HepG2 (cell line): Measurements from ENCODE around the gene CCSER1. TPM values are rescaled to one million over a fixed set of nuclear protein-coding genes. Genes with fewer than 3 reads are reported as not detected.

Experiments
- ATAC-seq: fragments of 200-7000 bp; cut with Tn5 transposase; 3 replicates; pipeline ENCODE4 v1.9.1; 2020; ENCODE audit warnings: mild to moderate bottlenecking, moderate library complexity
- BruUV-seq: library from RNA; stranded (reverse); fragments of 400-500 nt; replicated peaks from 2 replicates; lab custom pipeline; 2021; lab: Mats Ljungman, UMichigan
- CTCF ChIA-PET: fragments of 300-600 bp; formaldehyde crosslinking; extraction: SDS; loops from one replicate; lab custom pipeline; 2021; ENCODE audit warnings: low total read pairs, inconsistent platforms, low intra/inter-chr PET ratio; lab: Yijun Ruan, JAX
- POLR2A ChIA-PET: fragments of 350-600 bp; sonication (Branson Sonifier 250); formaldehyde crosslinking; loops from one replicate; lab custom pipeline; 2020; ENCODE audit warnings: antibody characterized with exemption, inconsistent platforms; lab: Yijun Ruan, JAX
- DNase-seq: peaks from one replicate; pipeline ENCODE4 v3.0.0-alpha.2; 2015; ENCODE audit warnings: low spot score
- FAIRE-seq: peaks from 3 replicates; lab custom pipeline; 2011; peaks lifted over from hg19 to GRCh38; lab: Jason Lieb, UNC
- H2AFZ ChIP-seq: one replicate; pipeline ENCODE4 v1.6.1; 2011; ENCODE audit warnings: low read length, inconsistent platforms
- H3K27ac ChIP-seq: fragments of 300-600 bp; 3 replicates; pipeline ENCODE4 v1.8.0; 2011; ENCODE audit warnings: mixed run types, mild to moderate bottlenecking, mixed read lengths, low read length, inconsistent platforms; ENCODE audit not compliant: insufficient read depth; ENCODE audit errors: extremely low read length
- H3K27me3 ChIP-seq, 2 experiments: fragments of 200-600 bp in 1 of 2; 2 replicates in 1 of 2; 3 replicates in 1 of 2; pipeline versions ENCODE4 v1.6.0 to v1.8.0; 2011; ENCODE audit warnings: low read length in 2 of 2, mild to moderate bottlenecking in 2 of 2, moderate library complexity in 2 of 2, inconsistent platforms in 1 of 2; ENCODE audit not compliant: insufficient read depth in 2 of 2, control insufficient read depth in 1 of 2
- H3K36me3 ChIP-seq, 2 experiments: fragments of 200-600 bp in 1 of 2; replicated peaks in 1 of 2; 2 replicates in 1 of 2; 3 replicates in 1 of 2; pipeline versions ENCODE4 v1.5.1 to v1.8.0; 2011; ENCODE audit warnings: low read length in 2 of 2, inconsistent platforms in 1 of 2; ENCODE audit not compliant: insufficient read depth in 2 of 2, control insufficient read depth in 1 of 2
- H3K4me1 ChIP-seq: 2 replicates; pipeline ENCODE4 v1.5.1; 2012; ENCODE audit warnings: low read length, inconsistent platforms; ENCODE audit not compliant: insufficient read depth
- H3K4me2 ChIP-seq: 2 replicates; pipeline ENCODE4 v1.6.0; 2011; ENCODE audit warnings: low read depth, low read length, inconsistent platforms
- H3K4me3 ChIP-seq, 3 experiments: fragments of 200-600 bp in 1 of 3; sonication (generic), shearing (Covaris generic) in 1 of 3; replicated peaks in 1 of 3; 2 replicates each; pipeline ENCODE4 v1.5.1; 2011 to 2016; ENCODE audit warnings: low read length in 3 of 3, inconsistent platforms in 2 of 3, low read depth in 2 of 3, mild to moderate bottlenecking in 2 of 3, control low read depth in 1 of 3, mixed read lengths in 1 of 3; ENCODE audit not compliant: insufficient read depth in 1 of 3
- H3K79me2 ChIP-seq: one replicate; pipeline ENCODE4 v1.6.1; 2011; ENCODE audit warnings: low read length, inconsistent platforms; ENCODE audit not compliant: insufficient read depth
- H3K9ac ChIP-seq: 2 replicates; pipeline ENCODE4 v1.6.0; 2011; ENCODE audit warnings: mild to moderate bottlenecking, low read depth, low read length, inconsistent platforms; ENCODE audit not compliant: insufficient read depth
- H3K9me3 ChIP-seq: 2 replicates; pipeline ENCODE4 v1.5.1; 2012; ENCODE audit warnings: mild to moderate bottlenecking, low read length
- H4K20me1 ChIP-seq: 2 replicates; pipeline ENCODE4 v1.6.0; 2011; ENCODE audit warnings: inconsistent platforms, mild to moderate bottlenecking, low read length, moderate library complexity; ENCODE audit not compliant: insufficient read depth
- AKNA ChIP-seq: sonication (generic); formaldehyde crosslinking; IDR thresholded peaks from 2 replicates; pipeline ENCODE4 v1.4.0; 2020; ENCODE audit warnings: missing genetic modification reagents, borderline replicate concordance
- ELF4 ChIP-seq: sonication (generic); formaldehyde crosslinking; IDR thresholded peaks from 2 replicates; pipeline ENCODE4 v1.5.0; 2020; ENCODE audit warnings: missing genetic modification reagents, mild to moderate bottlenecking, moderate library complexity, borderline replicate concordance
- NFKB2 ChIP-seq: sonication (generic); formaldehyde crosslinking; IDR thresholded peaks from 2 replicates; pipeline ENCODE4 v1.4.0; 2020; ENCODE audit warnings: missing genetic modification reagents, borderline replicate concordance
- POLR2AphosphoS2 ChIP-seq: IDR thresholded peaks from 2 replicates; pipeline ENCODE4 v1.6.1; 2011; ENCODE audit warnings: low read depth, low read length, improper control_type of control experiment
- TP53 ChIP-seq: sonication (generic); formaldehyde crosslinking; conservative IDR thresholded peaks from 2 replicates; pipeline ENCODE4 v1.4.0; 2020; ENCODE audit warnings: missing genetic modification reagents
- XRCC5 ChIP-seq: fragments of 200-400 bp; formaldehyde crosslinking; optimal IDR thresholded peaks from 2 replicates; pipeline ENCODE3; 2017; ENCODE audit warnings: mild to moderate bottlenecking, low read length
- ZNF17 ChIP-seq: sonication (generic); formaldehyde crosslinking; IDR thresholded peaks from 2 replicates; pipeline ENCODE4 v1.5.0; 2020; ENCODE audit warnings: mild to moderate bottlenecking, missing genetic modification reagents
- ZSCAN12 ChIP-seq: sonication (generic); formaldehyde crosslinking; IDR thresholded peaks from 2 replicates; pipeline ENCODE4 v1.9.0; 2021; ENCODE audit warnings: mild to moderate bottlenecking, missing genetic modification reagents
- WGBS: methylation state at CpG from one replicate; pipeline ENCODE4 v1.1.6; 2017; ENCODE audit warnings: low lambda C conversion rate; 5-methylcytosine and 5-hydroxymethylcytosine counted together
- in situ Hi-C: cut with HindIII; loops from 2 replicates; pipeline ENCODE4 v1.10.0; 2017; ENCODE audit warnings: low pct_unique_long_range_greater_than_20kb; ENCODE audit not compliant: extremely low pct_ligation_motif_present
- intact Hi-C: fragments of 100-400 bp; cut with micrococcal nuclease; formaldehyde crosslinking; loops from one replicate; pipeline ENCODE4 v1.10.0; 2022; ENCODE audit not compliant: unreplicated experiment
- polyA plus RNA-seq, 8 experiments: library from polyadenylated mRNA; depleted of rRNA in 3 of 8; stranded (reverse) in 7 of 8; unstranded in 1 of 8; fragments of >200 nt; fragmentation: Illumina TruSeq in 4 of 8; extraction: Trizol in 4 of 8; gene quantifications; 2 replicates each; pipeline versions ENCODE4 v1.2.1 to v1.2.3, GENCODE V29; 2011 to 2016; ENCODE audit warnings: low read depth in 4 of 8, missing spikeins in 1 of 8, mixed read lengths in 1 of 8; ENCODE audit not compliant: insufficient read depth in 1 of 8
- total RNA-seq, 5 experiments: library from RNA; depleted of rRNA; stranded (reverse); fragments of >200 nt; fragmentation: Illumina TruSeq; extraction: Trizol; gene quantifications; 2 replicates each; pipeline ENCODE4 v1.2.3, GENCODE V29; 2016; ENCODE audit warnings: low read depth in 1 of 5
- TF ChIP-seq, protein P1 (sequence below): sonication (generic); formaldehyde crosslinking; conservative IDR thresholded peaks from 2 replicates; pipeline ENCODE4 v1.8.0; 2022; ENCODE audit warnings: low read depth, missing genetic modification reagents

CCSER1 gene
- total and polyA plus RNA-seq, 2 of the 13 experiments (the other 11 are each of a cell fraction or from before 2014, with no cell fraction given), result not detected

GRCh38 chr4:90582087-90582486 lies 454.9 kb downstream of the CCSER1 start:
- H4K20me1 ChIP-seq, result no peaks in the 10 kb centered on the region
- no peaks in the 10 kb centered on the region for H3K79me2 ChIP-seq
- in situ Hi-C loops, result no loop called here
- H3K4me3 ChIP-seq, result no peak overlapping the region
- DNase-seq (no peak), FAIRE-seq (no peak)
- H3K27me3 ChIP-seq, result no peaks in the 10 kb centered on the region
- H3K9me3 ChIP-seq, result no peaks in the 10 kb centered on the region
- H3K27ac ChIP-seq, result no peak overlapping the region
- no peaks in the 10 kb centered on the region for H3K4me1 ChIP-seq
- H3K36me3 ChIP-seq, result no peaks in the 10 kb centered on the region
- POLR2A ChIA-PET, result no interaction called here
- CTCF ChIA-PET, result no interaction called here
- TF ChIP-seq TP53 (CRISPR knock-in tag), result no peak
- TF ChIP-seq AKNA (CRISPR knock-in tag), result no peak
- TF ChIP-seq, protein P1, sequence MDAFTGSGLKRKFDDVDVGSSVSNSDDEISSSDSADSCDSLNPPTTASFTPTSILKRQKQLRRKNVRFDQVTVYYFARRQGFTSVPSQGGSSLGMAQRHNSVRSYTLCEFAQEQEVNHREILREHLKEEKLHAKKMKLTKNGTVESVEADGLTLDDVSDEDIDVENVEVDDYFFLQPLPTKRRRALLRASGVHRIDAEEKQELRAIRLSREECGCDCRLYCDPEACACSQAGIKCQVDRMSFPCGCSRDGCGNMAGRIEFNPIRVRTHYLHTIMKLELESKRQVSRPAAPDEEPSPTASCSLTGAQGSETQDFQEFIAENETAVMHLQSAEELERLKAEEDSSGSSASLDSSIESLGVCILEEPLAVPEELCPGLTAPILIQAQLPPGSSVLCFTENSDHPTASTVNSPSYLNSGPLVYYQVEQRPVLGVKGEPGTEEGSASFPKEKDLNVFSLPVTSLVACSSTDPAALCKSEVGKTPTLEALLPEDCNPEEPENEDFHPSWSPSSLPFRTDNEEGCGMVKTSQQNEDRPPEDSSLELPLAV (CRISPR knock-in tag), result no peak
- no peak for TF ChIP-seq NFKB2 (CRISPR knock-in tag)
- TF ChIP-seq XRCC5, result no peak
- no peak for TF ChIP-seq ZSCAN12 (CRISPR knock-in tag)
- TF ChIP-seq ELF4, result no peak
- no peak for TF ChIP-seq ZNF17 (CRISPR knock-in tag)
- TF ChIP-seq POLR2AphosphoS2, result no peak
- TF ChIP-seq, all 625 proteins: peak for 0
- no TSS peak for BruUV-seq
- intact Hi-C loops, result no loop called here
- H3K9ac ChIP-seq, result no peak overlapping the region
- WGBS, result 13% methylated on average over 2 of the region's 2 CpGs
- no peak overlapping the region for H2AFZ ChIP-seq
- H3K4me2 ChIP-seq, result no peak overlapping the region
- no peak for ATAC-seq
